Ishikawa (cell line): ENCODE data around the gene ATP5MC2.

Experiments used
- CEBPB ChIP-seq: IDR thresholded peaks from 2 replicates; pipeline ENCODE4 v1.6.1; 2012
- CREB1 ChIP-seq: IDR thresholded peaks from 2 replicates; pipeline ENCODE4 v1.6.1; 2012; ENCODE audit warnings: low read depth
- EGR1 ChIP-seq: IDR thresholded peaks from 2 replicates; pipeline ENCODE4 v1.6.1; 2012
- EP300 ChIP-seq: IDR thresholded peaks from 2 replicates; pipeline ENCODE4 v1.6.1; 2012; ENCODE audit warnings: borderline replicate concordance
- FOXM1 ChIP-seq: IDR thresholded peaks from 2 replicates; pipeline ENCODE4 v1.6.1; 2012; ENCODE audit warnings: low read depth, borderline replicate concordance
- MAX ChIP-seq: IDR thresholded peaks from 2 replicates; pipeline ENCODE4 v1.6.1; 2012
- NFIC ChIP-seq: IDR thresholded peaks from 2 replicates; pipeline ENCODE4 v1.6.1; 2012
- RAD21 ChIP-seq: IDR thresholded peaks from 2 replicates; pipeline ENCODE4 v1.6.1; 2012; ENCODE audit warnings: low read depth
- REST ChIP-seq: IDR thresholded peaks from 2 replicates; pipeline ENCODE4 v1.6.1; 2012; ENCODE audit warnings: low read depth, mild to moderate bottlenecking
- TAF1 ChIP-seq: IDR thresholded peaks from 2 replicates; pipeline ENCODE4 v1.6.1; 2012; ENCODE audit warnings: low read depth, mild to moderate bottlenecking
- TCF12 ChIP-seq: IDR thresholded peaks from 2 replicates; pipeline ENCODE4 v1.6.1; 2012; ENCODE audit warnings: low read depth
- TEAD4 ChIP-seq: IDR thresholded peaks from 2 replicates; pipeline ENCODE4 v1.6.1; 2012
- USF1 ChIP-seq: IDR thresholded peaks from 2 replicates; pipeline ENCODE4 v1.6.1; 2012
- YY1 ChIP-seq: IDR thresholded peaks from 2 replicates; pipeline ENCODE4 v1.6.1; 2012; ENCODE audit warnings: low read depth
- ZBTB7A ChIP-seq: IDR thresholded peaks from 2 replicates; pipeline ENCODE4 v1.6.1; 2012; ENCODE audit warnings: low read depth

ATP5MC2 gene

GRCh38 chr12:53645165-53645564 lies 30.7 kb downstream of the ATP5MC2 start:
- TF ChIP-seq TCF12 (no peak), TAF1 (no peak), EP300 (no peak), YY1 (no peak), USF1 (no peak), ZBTB7A (no peak), FOXM1 (no peak), NFIC (no peak), CEBPB (no peak), REST (no peak), EGR1 (no peak)

GRCh38 chr12:53644133-53644532 lies 31.8 kb downstream of the ATP5MC2 start:
- no peak for TF ChIP-seq TEAD4
- no peak for TF ChIP-seq ZBTB7A
- TF ChIP-seq TCF12: no peak
- no peak for TF ChIP-seq TAF1
- TF ChIP-seq RAD21: no peak
- no peak for TF ChIP-seq USF1
- TF ChIP-seq YY1: no peak
- no peak for TF ChIP-seq CREB1
- no peak for TF ChIP-seq MAX
- no peak for TF ChIP-seq FOXM1
- no peak for TF ChIP-seq NFIC
- TF ChIP-seq CEBPB: no peak

- TF ChIP-seq EP300 (no peak), ZBTB7A (no peak), FOXM1 (no peak), NFIC (no peak), YY1 (no peak), EGR1 (no peak), MAX (no peak), RAD21 (no peak), TEAD4 (no peak), REST (no peak)
Observed at GRCh38 chr12:53643232-53643979, 32.5 kb downstream of the ATP5MC2 start.

- TF ChIP-seq NFIC (no peak), CEBPB (no peak), RAD21 (no peak)
Observed at GRCh38 chr12:53638057-53638456, 37.8 kb downstream of the ATP5MC2 start.

GRCh38 chr12:53636641-53637040 lies 39.2 kb downstream of the ATP5MC2 start:
- TF ChIP-seq EGR1 (no peak), NFIC (no peak), CREB1 (no peak), FOXM1 (no peak), TAF1 (no peak), REST (no peak), TEAD4 (no peak), EP300 (no peak), USF1 (no peak), YY1 (no peak), CEBPB (no peak), RAD21 (no peak)
